ENCODE results near the gene MSH3. TPM values are rescaled to one million over a fixed set of nuclear protein-coding genes. Genes with fewer than 3 reads are reported as not detected.
"Not testable (repeated sequence)": the region's sequence is repeated elsewhere in the genome, so short reads cannot be mapped to it uniquely, and the experiment has no call there.

MSH3 gene
- total RNA-seq, 1 donor from 2014 or later, result 12.3 TPM

GRCh38 chr5:80784451-80784850 lies 130.0 kb downstream of the MSH3 start:
- DNase-seq (ENCODE audit: low spot score) (no peak), ATAC-seq (no peak)

GRCh38 chr5:80789319-80790016 lies 135.0 kb downstream of the MSH3 start:
- ATAC-seq; DNase-seq (ENCODE audit: low spot score): not testable (repeated sequence)

- ATAC-seq (no peak), DNase-seq (ENCODE audit: low spot score) (no peak)
Measured at GRCh38 chr5:80790698-80791097, 136.2 kb downstream of the MSH3 start.

- ATAC-seq (no peak), DNase-seq (ENCODE audit: low spot score) (no peak)
Measured at GRCh38 chr5:80793354-80793753, 138.9 kb downstream of the MSH3 start.

- no peak for ATAC-seq
- no peak for DNase-seq (ENCODE audit: low spot score)
Measured at GRCh38 chr5:80796846-80797245, 142.4 kb downstream of the MSH3 start.

GRCh38 chr5:80797428-80798024 lies 143.1 kb downstream of the MSH3 start:
- no peak for DNase-seq (ENCODE audit: low spot score)
- no peak for ATAC-seq

GRCh38 chr5:80798166-80798565 lies 143.7 kb downstream of the MSH3 start:
- DNase-seq (ENCODE audit: low spot score) (no peak), ATAC-seq (peak; percentile 66)

GRCh38 chr5:80798633-80799032 lies 144.2 kb downstream of the MSH3 start:
- DNase-seq (ENCODE audit: low spot score), result no peak
- peak; percentile 82 for ATAC-seq

- DNase-seq (ENCODE audit: low spot score) (no peak), ATAC-seq (no peak)
Measured at GRCh38 chr5:80799041-80799440, 144.6 kb downstream of the MSH3 start.

- ATAC-seq, result no peak
- DNase-seq (ENCODE audit: low spot score), result no peak
Measured at GRCh38 chr5:80799573-80799972, 145.1 kb downstream of the MSH3 start.

- no peak for DNase-seq (ENCODE audit: low spot score)
- no peak for ATAC-seq
Measured at GRCh38 chr5:80804332-80804731, 149.9 kb downstream of the MSH3 start.

- ATAC-seq, result no peak
Measured at GRCh38 chr5:80805038-80805437, 150.6 kb downstream of the MSH3 start.

GRCh38 chr5:80806929-80807328 lies 152.5 kb downstream of the MSH3 start:
- ATAC-seq, result no peak
- no peak for DNase-seq (ENCODE audit: low spot score)

More at GRCh38 chr5:80805038-80805437, 150.6 kb downstream of the MSH3 start:
- DNase-seq (ENCODE audit: low spot score), result no peak

GRCh38 chr5:80809451-80809850 lies 155.0 kb downstream of the MSH3 start:
- no peak for ATAC-seq
- DNase-seq (ENCODE audit: low spot score), result no peak

GRCh38 chr5:80810425-80810824 lies 156.0 kb downstream of the MSH3 start:
- ATAC-seq (no peak), DNase-seq (ENCODE audit: low spot score) (no peak)

GRCh38 chr5:80816590-80816989 lies 162.1 kb downstream of the MSH3 start:
- ATAC-seq (no peak), DNase-seq (ENCODE audit: low spot score) (no peak)

- peak; percentile 26 for ATAC-seq
- no peak for DNase-seq (ENCODE audit: low spot score)
Measured at GRCh38 chr5:80820685-80821084, 166.2 kb downstream of the MSH3 start.

GRCh38 chr5:80822640-80823039 lies 168.2 kb downstream of the MSH3 start:
- ATAC-seq, result no peak
- DNase-seq (ENCODE audit: low spot score), result no peak

- not testable (repeated sequence) for DNase-seq (ENCODE audit: low spot score); ATAC-seq
Measured at GRCh38 chr5:80824159-80824558, 169.7 kb downstream of the MSH3 start.

- DNase-seq (ENCODE audit: low spot score) (no peak), ATAC-seq (no peak)
Measured at GRCh38 chr5:80825786-80826460, 171.5 kb downstream of the MSH3 start.

- ATAC-seq, result no peak
- no peak for DNase-seq (ENCODE audit: low spot score)
Measured at GRCh38 chr5:80834710-80835109, 180.3 kb downstream of the MSH3 start.

- no peak for ATAC-seq
- DNase-seq (ENCODE audit: low spot score), result no peak
Measured at GRCh38 chr5:80835128-80835527, 180.7 kb downstream of the MSH3 start.
